Measurements from ENCODE around the gene CCDC57. TPM values are rescaled to one million over a fixed set of nuclear protein-coding genes. Genes with fewer than 3 reads are reported as not detected.

Gene CCDC57
- total RNA-seq, 1 experiment from 2014 or later, result 31.0 TPM

DNA sequence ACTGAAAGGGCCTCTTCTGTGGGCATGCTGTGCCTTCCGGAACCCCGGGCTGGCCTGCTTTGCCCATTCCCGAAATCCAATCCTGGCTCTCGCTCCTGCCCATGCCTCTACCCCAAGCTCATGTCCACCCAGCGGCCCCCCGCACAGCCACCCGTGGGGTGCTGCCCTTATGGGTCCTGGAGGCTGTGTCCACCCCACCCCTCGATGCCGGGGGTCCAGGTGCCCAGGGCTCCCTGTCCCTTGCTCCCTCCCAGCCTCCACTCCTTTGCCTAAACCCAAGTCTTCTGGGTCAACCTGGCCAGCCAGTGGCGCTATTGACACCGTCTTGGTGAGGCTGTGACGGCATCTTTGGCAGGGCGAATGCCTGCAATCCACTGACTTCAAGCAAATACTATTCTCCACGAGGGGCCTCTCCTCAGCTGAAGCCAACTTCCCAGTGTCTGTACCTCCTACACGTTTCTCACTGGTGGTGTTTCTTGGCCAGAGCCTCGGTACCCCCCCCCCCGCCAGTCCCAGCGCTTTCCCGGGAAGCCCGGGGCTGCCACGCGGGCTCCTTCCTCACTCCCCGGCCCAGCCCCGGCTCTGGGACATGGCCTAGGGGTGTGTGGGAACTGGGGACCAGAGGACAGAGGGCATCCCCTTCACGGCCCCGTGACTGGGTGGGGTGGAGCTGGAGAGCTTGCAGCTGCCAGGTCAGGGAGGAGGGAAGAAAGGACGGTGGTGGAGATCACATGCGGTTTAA is 134.9 kb downstream of the CCDC57 start:
- intact Hi-C loops (cut with micrococcal nuclease; ENCODE audit: unreplicated experiment), result no loop called here
- POLR2A ChIA-PET, result no interaction called here
- no peaks in the 10 kb centered on the region for H3K4me1 ChIP-seq
- H3K4me3 ChIP-seq (ENCODE audit: low read depth, low read length), result no peak overlapping the region
- no peak overlapping the region for H3K27ac Mint-ChIP-seq (ENCODE audit: unreplicated experiment)
- DNase-seq, result no peak
- TF ChIP-seq CTCF (IDR thresholded peaks at IDR 0.05; ENCODE audit: insufficient read depth in 1 of 2, low read depth in 1 of 2, low read length in 1 of 2, severe bottlenecking in 1 of 2, unreplicated experiment in 1 of 2), result no peak
- no peaks in the 10 kb centered on the region for H3K36me3 ChIP-seq (ENCODE audit: control insufficient read depth, insufficient read depth, low read length)
- BruUV-seq (replicated peaks), result no TSS peak
- H3K27me3 ChIP-seq (replicated peaks; ENCODE audit: control insufficient read depth, insufficient read depth, low read length), result no peaks in the 10 kb centered on the region
- no peaks in the 10 kb centered on the region for H3K4me1 Mint-ChIP-seq (ENCODE audit: low read depth, unreplicated experiment)
- H3K4me3 Mint-ChIP-seq (ENCODE audit: unreplicated experiment), result no peak overlapping the region
- peaks cover 83% of the 10 kb centered on the region for H3K36me3 Mint-ChIP-seq (ENCODE audit: insufficient read depth, unreplicated experiment)
- no peaks in the 10 kb centered on the region for H3K9me3 ChIP-seq
- H3K9me3 Mint-ChIP-seq (ENCODE audit: unreplicated experiment), result no peaks in the 10 kb centered on the region
- H3K27me3 Mint-ChIP-seq (ENCODE audit: insufficient read depth, unreplicated experiment), result no peaks in the 10 kb centered on the region
- CTCF ChIA-PET, result interaction anchor here (0.9 kb wide), 1 partner anchor 40 kb away, joined by 4 read pairs; the partner anchor contains the start of gene DCXR

- DNase-seq, result no peak
- no peaks in the 10 kb centered on the region for H3K4me1 Mint-ChIP-seq (ENCODE audit: low read depth, unreplicated experiment)
- no peak overlapping the region for H3K4me3 Mint-ChIP-seq (ENCODE audit: unreplicated experiment)
- no peaks in the 10 kb centered on the region for H3K27me3 ChIP-seq (replicated peaks; ENCODE audit: control insufficient read depth, insufficient read depth, low read length)
- CTCF ChIA-PET, result no interaction called here
- no peaks in the 10 kb centered on the region for H3K9me3 ChIP-seq
- H3K27me3 Mint-ChIP-seq (ENCODE audit: insufficient read depth, unreplicated experiment), result no peaks in the 10 kb centered on the region
- POLR2A ChIA-PET, result interaction anchor here (1.1 kb wide), 1 partner anchor 27 kb away, joined by 3 read pairs; no protein-coding TSS in a partner anchor
- no peaks in the 10 kb centered on the region for H3K4me1 ChIP-seq
- TF ChIP-seq CTCF (IDR thresholded peaks at IDR 0.05; ENCODE audit: insufficient read depth in 1 of 2, low read depth in 1 of 2, low read length in 1 of 2, severe bottlenecking in 1 of 2, unreplicated experiment in 1 of 2), result no peak
- H3K9me3 Mint-ChIP-seq (ENCODE audit: unreplicated experiment), result no peaks in the 10 kb centered on the region
- H3K36me3 ChIP-seq (ENCODE audit: control insufficient read depth, insufficient read depth, low read length), result no peaks in the 10 kb centered on the region
- no peak overlapping the region for H3K27ac Mint-ChIP-seq (ENCODE audit: unreplicated experiment)
- peaks cover 85% of the 10 kb centered on the region for H3K36me3 Mint-ChIP-seq (ENCODE audit: insufficient read depth, unreplicated experiment)
- H3K4me3 ChIP-seq (ENCODE audit: low read depth, low read length), result no peak overlapping the region
- no TSS peak for BruUV-seq (replicated peaks)
- intact Hi-C loops (cut with micrococcal nuclease; ENCODE audit: unreplicated experiment), result no loop called here
These were observed 135.7 kb downstream of the CCDC57 start for GRCh38 chr17:82076785-82077591.

- intact Hi-C loops (cut with micrococcal nuclease; ENCODE audit: unreplicated experiment), result no loop called here
- peaks cover 80% of the 10 kb centered on the region for H3K36me3 Mint-ChIP-seq (ENCODE audit: insufficient read depth, unreplicated experiment)
- H3K9me3 Mint-ChIP-seq (ENCODE audit: unreplicated experiment), result no peaks in the 10 kb centered on the region
- no peaks in the 10 kb centered on the region for H3K4me1 Mint-ChIP-seq (ENCODE audit: low read depth, unreplicated experiment)
- H3K36me3 ChIP-seq (ENCODE audit: control insufficient read depth, insufficient read depth, low read length), result no peaks in the 10 kb centered on the region
- BruUV-seq (replicated peaks), result no TSS peak
- no peaks in the 10 kb centered on the region for H3K4me1 ChIP-seq
- no peak overlapping the region for H3K27ac Mint-ChIP-seq (ENCODE audit: unreplicated experiment)
- H3K9me3 ChIP-seq, result no peaks in the 10 kb centered on the region
- POLR2A ChIA-PET, result interaction anchor here (1.1 kb wide), 1 partner anchor 28 kb away, joined by 3 read pairs; no protein-coding TSS in a partner anchor
- CTCF ChIA-PET, result interaction anchor here (0.7 kb wide), 1 partner anchor 39 kb away, joined by 3 read pairs; the partner anchor contains the start of gene DCXR
- no peaks in the 10 kb centered on the region for H3K27me3 ChIP-seq (replicated peaks; ENCODE audit: control insufficient read depth, insufficient read depth, low read length)
- H3K4me3 ChIP-seq (ENCODE audit: low read depth, low read length), result no peak overlapping the region
- no peaks in the 10 kb centered on the region for H3K27me3 Mint-ChIP-seq (ENCODE audit: insufficient read depth, unreplicated experiment)
- DNase-seq, result no peak
- no peak overlapping the region for H3K4me3 Mint-ChIP-seq (ENCODE audit: unreplicated experiment)
- TF ChIP-seq CTCF (IDR thresholded peaks at IDR 0.05; ENCODE audit: insufficient read depth in 1 of 2, low read depth in 1 of 2, low read length in 1 of 2, severe bottlenecking in 1 of 2, unreplicated experiment in 1 of 2), result no peak
These were observed 136.4 kb downstream of the CCDC57 start for GRCh38 chr17:82076018-82076784.
